Activated CD8-positive, alpha-beta memory T cell treated with anti-CD3 and anti-CD28 coated beads, Interleukin-2, amount 50 U/mL, for 1 hour (primary cell): Measurements from ENCODE around the gene ZNF208.
"Not testable (repeated sequence)": the region's sequence is repeated elsewhere in the genome, so short reads cannot be mapped to it uniquely, and the experiment has no call there.

Experiments used
- DNase-seq: peaks from one replicate; pipeline ENCODE4 v3.0.0-alpha.2; 2020; ENCODE audit errors: extremely low read depth

ZNF208 gene

GRCh38 chr19:21884786-21885185 is 126.0 kb downstream of the ZNF208 start:
- DNase-seq: not testable (repeated sequence)

GRCh38 chr19:21883516-21883915 is 127.2 kb downstream of the ZNF208 start:
- no peak for DNase-seq
